AG04450 (cell line): ENCODE results near the gene PVR. TPM values are rescaled to one million over a fixed set of nuclear protein-coding genes. Genes with fewer than 3 reads are reported as not detected.

Source experiments
- CTCF ChIA-PET: fragments of 300-600, 350-600 bp; formaldehyde crosslinking; extraction: SDS; loops from one replicate; lab custom pipeline; 2022; ENCODE audit warnings: antibody characterized with exemption, inconsistent platforms; lab: Charles Lee
- POLR2A ChIA-PET: fragments of 350-600 bp; formaldehyde crosslinking; extraction: SDS; loops from one replicate; lab custom pipeline; 2021; ENCODE audit warnings: antibody characterized with exemption, inconsistent platforms; lab: Yijun Ruan, JAX
- DNase-seq: peaks from one replicate; pipeline ENCODE4 v3.0.0-alpha.2; 2011; ENCODE audit warnings: low read depth, low spot score
- H3K27ac ChIP-seq: one replicate; pipeline ENCODE4 v1.5.1; 2012; ENCODE audit warnings: low read depth, low read length, control low read depth
- H3K27me3 ChIP-seq: one replicate; pipeline ENCODE4 v1.6.0; 2012; ENCODE audit warnings: low read length; ENCODE audit not compliant: control insufficient read depth, insufficient read depth
- H3K4me3 ChIP-seq: 2 replicates; pipeline ENCODE4 v1.5.1; 2011; ENCODE audit warnings: mild to moderate bottlenecking, low read depth, low read length, control low read depth
- H3K9me3 ChIP-seq: 2 replicates; pipeline ENCODE4 v1.5.1; 2012; ENCODE audit warnings: low read length; ENCODE audit not compliant: control insufficient read depth, insufficient read depth
- CTCF ChIP-seq: IDR thresholded peaks from 2 replicates; pipeline ENCODE4 v1.5.1; 2011; ENCODE audit warnings: low read depth, low read length, control low read depth, inconsistent platforms
- polyA plus RNA-seq: library from polyadenylated mRNA; depleted of rRNA; stranded (reverse); fragments of >200 nt; gene quantifications from 2 replicates; pipeline ENCODE4 v1.2.3, GENCODE V29; 2011

The PVR gene
- polyA plus RNA-seq, 1 experiment = 125 TPM

GRCh38 chr19:44605547-44605946 lies 38.2 kb upstream of the PVR start:
- H3K4me3 ChIP-seq = no peak overlapping the region
- ChIA-PET POLR2A (no interaction called here), CTCF (interaction anchor here (1.1 kb wide), 2 partner anchors 35 to 49 kb away, joined by 3 to 4 read pairs; no protein-coding TSS in a partner anchor)
- no peaks in the 10 kb centered on the region; the same call in 1 of the 2 replicates for H3K9me3 ChIP-seq
- H3K27me3 ChIP-seq = no peaks in the 10 kb centered on the region
- DNase-seq = no peak
- no peak for TF ChIP-seq CTCF
- no peak overlapping the region for H3K27ac ChIP-seq

GRCh38 chr19:44607049-44607448 lies 36.7 kb upstream of the PVR start:
- ChIA-PET POLR2A (interaction anchor here (0.8 kb wide), 1 partner anchor 11 kb away, joined by 3 read pairs; no protein-coding TSS in a partner anchor), CTCF (no interaction called here)
- DNase-seq = no peak
- Histone ChIP-seq H3K4me3 (no peak overlapping the region), H3K27me3 (no peaks in the 10 kb centered on the region), H3K27ac (peak overlapping the region; percentile 61), H3K9me3 (no peaks in the 10 kb centered on the region; the same call in 1 of the 2 replicates)
- no peak for TF ChIP-seq CTCF

- DNase-seq = no peak
- H3K27ac ChIP-seq = peak overlapping the region; percentile 3
- ChIA-PET CTCF (interaction anchor here (1.0 kb wide), 1 partner anchor 37 kb away, joined by 5 read pairs; no protein-coding TSS in a partner anchor), POLR2A (interaction anchor here (1.7 kb wide), 1 partner anchor 18 kb away, joined by 5 read pairs; no protein-coding TSS in a partner anchor)
- no peaks in the 10 kb centered on the region; the same call in 1 of the 2 replicates for H3K9me3 ChIP-seq
- no peaks in the 10 kb centered on the region for H3K27me3 ChIP-seq
- TF ChIP-seq CTCF = no peak
- H3K4me3 ChIP-seq = no peak overlapping the region
Measured at GRCh38 chr19:44607917-44608316, 35.8 kb upstream of the PVR start.

- TF ChIP-seq CTCF = no peak
- Histone ChIP-seq H3K9me3 (no peaks in the 10 kb centered on the region; the same call in 1 of the 2 replicates), H3K4me3 (no peak overlapping the region), H3K27me3 (no peaks in the 10 kb centered on the region), H3K27ac (peak overlapping the region; percentile 68)
- ChIA-PET POLR2A (interaction anchor here (1.7 kb wide), 1 partner anchor 18 kb away, joined by 5 read pairs; no protein-coding TSS in a partner anchor), CTCF (interaction anchor here (1.0 kb wide), 1 partner anchor 37 kb away, joined by 5 read pairs; no protein-coding TSS in a partner anchor)
- DNase-seq = no peak
Measured at GRCh38 chr19:44608391-44608821, 35.3 kb upstream of the PVR start.

- ChIA-PET POLR2A (interaction anchor here (1.3 to 1.7 kb wide), 2 partner anchors 17 to 35 kb away, joined by 5 to 6 read pairs; partner anchors contain the start of gene PVR), CTCF (interaction anchor here (1.2 kb wide), 1 partner anchor 175 kb away, joined by 3 read pairs; no protein-coding TSS in a partner anchor)
- Histone ChIP-seq H3K9me3 (no peaks in the 10 kb centered on the region; the same call in 1 of the 2 replicates), H3K27me3 (no peaks in the 10 kb centered on the region), H3K27ac (peak overlapping the region; percentile 68), H3K4me3 (no peak overlapping the region)
- TF ChIP-seq CTCF = no peak
- no peak for DNase-seq
Measured at GRCh38 chr19:44609219-44609618, 34.5 kb upstream of the PVR start.
